Hypothalamus (tissue), 51 donors: Measurements from ENCODE around the gene PROCA1.

ENCODE experiments used
- DNase-seq, 51 donors: peaks; one replicate each; lab custom pipeline; 2025; lab: John Stamatoyannopoulos, UW

Gene PROCA1

GRCh38 chr17:28712705-28713415 is 1.2 kb upstream of the PROCA1 start:
- DNase-seq, result no peak

DNA sequence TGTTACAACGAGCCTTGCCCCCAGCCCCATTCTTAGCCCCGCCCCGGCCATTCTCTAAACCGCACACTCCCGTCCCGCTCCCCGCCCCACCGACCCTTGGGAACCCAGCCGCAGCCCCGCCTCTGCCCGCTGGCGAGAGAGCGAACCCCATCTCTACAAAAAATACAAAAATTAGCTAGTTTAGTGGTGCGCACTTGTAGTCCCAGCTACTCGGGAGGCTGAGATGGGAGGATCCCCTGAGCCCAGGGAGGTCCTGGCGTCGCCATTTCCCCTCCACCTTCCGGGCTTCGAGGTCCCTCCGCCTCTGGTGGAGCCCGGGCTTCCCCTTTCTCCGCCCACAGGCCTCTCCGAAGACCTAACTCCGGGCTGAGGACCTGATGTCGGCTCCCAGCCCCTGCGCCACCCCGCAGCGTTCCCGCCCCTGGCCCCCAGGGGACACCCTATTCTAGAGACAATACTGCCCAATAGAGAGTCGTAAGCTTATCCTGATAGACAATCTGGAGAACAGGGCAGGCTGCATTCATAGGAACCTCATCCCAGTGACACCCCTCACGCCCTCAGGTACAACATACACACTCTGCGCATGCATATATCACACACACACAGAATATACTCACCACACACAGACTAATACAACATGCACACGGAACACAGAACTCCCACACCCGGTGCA is 480 bp upstream of the PROCA1 start:
- DNase-seq, result peak in 3 of 51 donors; percentile 10 to 27 (median 27)

DNA sequence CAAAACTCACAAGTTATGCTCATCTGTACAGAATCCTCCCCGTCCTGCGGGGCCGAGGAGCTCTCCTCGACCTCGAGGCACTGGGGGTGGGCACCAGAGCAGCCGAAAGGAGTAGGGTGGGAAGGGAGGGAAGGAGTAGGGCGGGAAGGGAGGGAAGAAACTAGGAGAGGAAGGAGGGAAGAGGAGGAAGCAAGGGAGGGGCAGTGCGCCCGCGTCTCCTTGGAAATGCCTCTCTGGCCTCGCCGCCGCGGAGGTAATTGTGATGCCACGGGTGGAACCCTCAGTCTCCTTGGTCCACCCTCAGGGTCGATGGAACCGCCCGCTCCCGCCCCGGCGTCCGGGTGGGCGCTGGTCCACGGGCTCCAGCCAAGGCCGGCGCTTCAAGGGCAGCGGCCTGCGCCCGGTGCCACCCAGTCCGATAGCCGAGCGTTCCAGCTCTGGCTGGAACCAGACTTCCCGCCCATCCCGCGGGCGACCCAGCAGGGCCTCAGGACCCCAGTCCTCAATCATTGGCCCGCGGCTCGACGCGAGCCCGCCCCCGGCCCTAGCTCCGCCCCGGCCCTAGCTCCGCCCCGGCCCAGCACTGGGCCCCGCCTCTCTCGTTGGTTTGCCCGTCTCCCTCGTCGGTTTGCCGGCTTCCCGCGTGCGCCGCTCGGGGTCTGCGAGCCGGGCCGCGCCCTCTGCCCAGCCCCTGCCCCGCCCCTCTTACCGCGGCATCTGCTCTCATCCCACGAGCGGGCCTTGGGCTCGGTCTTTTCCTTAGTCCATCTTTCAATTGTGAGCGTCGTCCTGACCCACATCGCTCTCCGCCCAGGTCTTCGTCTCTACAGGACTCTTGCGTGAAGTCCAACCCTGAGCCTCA is 596 bp downstream of the PROCA1 start:
- peak in 50 of 51 donors; percentile 32 to 96 (median 84) for DNase-seq

- no peak for DNase-seq
These were observed 4.4 kb downstream of the PROCA1 start for GRCh38 chr17:28707339-28707720.

GRCh38 chr17:28706471-28707338 is 5.0 kb downstream of the PROCA1 start:
- DNase-seq, result no peak

- no peak for DNase-seq
These were observed 5.9 kb downstream of the PROCA1 start for GRCh38 chr17:28705728-28706334.

DNA sequence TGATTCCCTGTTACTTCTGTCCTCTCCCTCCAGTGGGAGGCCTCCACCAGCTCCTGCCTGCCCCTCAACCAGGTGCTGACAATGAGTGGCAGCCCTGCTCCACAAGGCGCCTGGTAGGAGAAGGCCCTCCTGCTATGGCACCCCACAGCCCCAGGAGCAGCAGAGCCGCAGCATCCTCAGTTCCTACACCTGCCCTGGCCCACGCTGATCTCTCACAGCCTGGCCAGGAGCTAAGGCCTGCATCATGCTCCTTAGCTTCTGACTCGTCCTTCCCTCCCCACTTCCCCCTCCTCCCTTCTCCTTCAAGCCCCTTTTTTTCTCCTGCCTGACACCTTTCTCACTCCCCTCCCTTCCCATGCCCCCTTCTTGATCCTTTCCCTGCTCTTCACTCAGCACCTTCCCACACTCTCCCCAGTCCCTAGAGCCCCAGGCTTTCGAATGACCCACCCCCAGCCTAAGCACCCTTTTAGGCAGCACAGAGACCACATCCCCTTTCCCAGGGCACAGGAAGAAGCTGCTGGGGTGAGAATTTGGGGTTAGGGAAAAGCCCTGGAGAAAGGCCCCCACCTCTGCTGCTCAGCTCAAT is 6.5 kb downstream of the PROCA1 start:
- DNase-seq, result no peak

- DNase-seq, result no peak
These were observed 7.3 kb downstream of the PROCA1 start for GRCh38 chr17:28704219-28704858.

DNA sequence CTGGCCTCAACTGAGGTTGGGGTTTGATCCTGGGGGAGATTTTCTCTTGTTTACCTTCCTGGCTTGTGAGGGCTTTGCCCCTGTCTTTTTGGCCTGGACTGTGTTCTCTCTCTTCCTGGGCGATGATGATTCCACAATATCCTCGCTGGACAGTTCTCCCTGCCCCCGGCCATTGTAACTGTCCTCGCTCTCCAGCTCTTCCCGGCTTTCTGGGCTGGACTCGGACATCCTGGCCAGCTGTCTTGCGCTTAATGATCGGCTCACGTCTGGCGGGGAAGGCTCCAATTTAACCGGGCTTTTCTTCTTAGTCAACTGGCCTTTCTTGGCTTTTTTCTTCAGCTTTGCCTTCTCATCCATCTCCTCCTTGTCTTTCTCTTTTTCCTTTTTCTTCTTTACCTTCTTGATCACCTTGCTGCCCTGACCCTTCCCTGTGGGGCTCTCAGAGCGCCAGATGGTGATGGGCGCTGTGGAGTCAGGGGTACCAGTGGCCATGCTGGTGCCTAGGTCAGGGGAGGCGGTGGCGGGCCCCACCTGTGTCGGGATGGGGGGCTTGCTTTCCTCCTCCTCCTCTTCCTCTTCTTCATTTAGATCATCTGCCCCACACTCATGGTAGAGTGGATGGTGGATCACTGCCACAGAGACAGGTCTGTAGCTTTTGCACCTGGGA is 8.0 kb downstream of the PROCA1 start:
- DNase-seq, result peak in 1 of 51 donors; percentile 5

GRCh38 chr17:28702752-28703150 is 8.9 kb downstream of the PROCA1 start:
- peak in 10 of 51 donors; percentile 17 to 64 (median 42) for DNase-seq

GRCh38 chr17:28702026-28702751 is 9.5 kb downstream of the PROCA1 start:
- DNase-seq, result peak in 37 of 51 donors; percentile 22 to 83 (median 53)

DNA sequence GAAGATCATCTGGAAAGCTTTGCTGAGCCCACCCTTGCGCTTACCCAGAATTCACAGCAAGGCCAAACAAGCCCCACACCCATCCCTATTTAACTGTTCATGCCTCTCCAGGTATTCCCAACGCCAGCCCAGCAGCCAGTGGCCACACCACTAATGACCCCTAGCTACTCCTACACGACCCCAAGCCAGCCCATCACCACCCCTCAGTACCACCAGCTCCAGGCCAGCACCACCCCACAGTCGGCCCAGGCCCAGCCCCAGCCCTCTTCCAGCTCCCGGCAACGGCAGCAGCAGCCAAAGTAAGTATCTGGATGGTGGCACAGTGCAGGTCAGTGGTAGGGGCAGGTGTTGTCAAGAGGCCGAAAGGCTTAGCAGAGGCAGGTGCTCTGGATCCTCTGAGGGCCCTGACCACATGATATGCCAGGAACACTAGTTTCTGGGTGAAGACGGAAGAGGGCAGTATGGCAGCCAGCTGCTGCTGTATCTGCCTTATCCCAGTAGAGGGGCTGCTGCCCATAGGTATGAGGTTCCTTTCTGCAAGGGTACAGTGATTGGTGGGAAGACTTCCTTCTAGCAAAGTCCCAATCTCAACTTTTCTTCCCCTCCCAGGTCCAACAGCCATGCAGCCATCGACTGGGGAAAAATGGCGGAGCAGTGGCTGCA is 10.7 kb downstream of the PROCA1 start:
- no peak for DNase-seq

GRCh38 chr17:28700278-28700677 is 11.4 kb downstream of the PROCA1 start:
- no peak for DNase-seq

DNA sequence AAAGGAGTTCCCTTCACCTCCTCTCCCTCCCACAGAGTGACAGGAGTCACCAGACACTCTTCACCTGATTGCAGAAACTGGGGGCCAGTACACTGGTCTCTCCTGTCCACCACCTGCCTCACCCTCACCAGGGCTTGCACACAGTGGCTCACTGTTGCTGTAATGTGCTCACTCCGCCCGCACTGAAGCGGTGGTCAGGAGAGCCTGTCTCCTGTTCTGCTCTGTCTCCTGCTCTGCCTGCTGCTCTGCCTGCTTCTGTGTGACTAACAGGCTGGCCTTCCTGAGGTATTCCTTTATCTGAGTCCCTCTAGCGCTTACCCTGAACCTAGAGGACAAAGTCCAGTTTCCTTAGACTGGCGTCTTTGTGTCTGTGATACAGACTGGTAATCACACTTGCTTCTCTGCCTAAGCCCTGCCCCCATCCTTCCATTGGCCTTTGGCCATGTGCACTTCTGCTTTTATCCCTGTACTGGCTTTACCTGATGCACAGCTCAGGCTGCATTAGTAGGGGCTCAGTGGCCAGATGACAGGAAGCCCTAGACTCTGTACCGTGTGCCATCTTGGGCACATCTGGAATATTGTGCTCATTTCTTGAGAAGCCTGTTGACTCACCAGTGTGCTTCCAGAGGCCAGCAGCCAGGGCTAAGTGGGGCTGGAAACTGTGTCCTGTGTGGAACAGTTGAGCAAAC is 13.3 kb downstream of the PROCA1 start:
- no peak for DNase-seq

DNA sequence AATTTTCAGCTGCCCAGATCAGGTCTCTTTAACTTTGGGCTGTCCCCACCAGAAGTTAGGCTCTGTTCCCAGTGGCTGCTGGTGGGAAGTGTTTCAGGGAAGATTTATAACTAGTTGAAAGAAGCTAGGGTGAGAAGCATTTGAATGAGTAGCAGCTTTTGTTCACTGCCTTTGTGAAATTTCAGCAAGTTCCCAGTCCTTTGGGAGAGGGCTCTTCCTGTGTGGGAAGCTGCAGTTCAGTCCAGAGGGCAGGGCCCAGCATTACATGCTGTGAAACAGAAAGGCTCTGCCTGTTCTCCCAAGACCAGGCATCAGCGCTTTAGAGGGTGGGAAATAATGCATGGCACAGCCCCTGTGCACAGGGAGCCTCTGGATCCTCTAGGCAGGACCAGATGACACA is 17.8 kb downstream of the PROCA1 start:
- DNase-seq, result peak in 15 of 51 donors; percentile 10 to 47 (median 31)

DNA sequence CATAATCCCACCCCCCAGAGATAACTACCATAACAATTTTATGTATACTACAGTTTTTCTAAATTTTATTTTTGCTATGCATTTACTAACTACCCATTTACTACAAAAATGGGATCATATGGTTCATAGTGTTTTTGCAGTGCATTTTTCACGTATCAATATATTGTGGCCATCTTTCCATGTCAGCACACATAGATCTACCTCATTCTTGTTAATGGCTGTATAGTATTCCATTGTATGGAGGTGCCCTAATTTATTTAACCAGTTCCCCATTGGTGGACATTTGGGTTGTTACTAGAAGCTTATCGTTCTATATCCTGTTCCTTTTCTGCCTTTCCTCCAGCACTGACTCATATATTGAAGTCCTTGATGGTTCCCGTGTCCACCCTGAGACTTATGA is 22.7 kb downstream of the PROCA1 start:
- DNase-seq, result no peak

DNA sequence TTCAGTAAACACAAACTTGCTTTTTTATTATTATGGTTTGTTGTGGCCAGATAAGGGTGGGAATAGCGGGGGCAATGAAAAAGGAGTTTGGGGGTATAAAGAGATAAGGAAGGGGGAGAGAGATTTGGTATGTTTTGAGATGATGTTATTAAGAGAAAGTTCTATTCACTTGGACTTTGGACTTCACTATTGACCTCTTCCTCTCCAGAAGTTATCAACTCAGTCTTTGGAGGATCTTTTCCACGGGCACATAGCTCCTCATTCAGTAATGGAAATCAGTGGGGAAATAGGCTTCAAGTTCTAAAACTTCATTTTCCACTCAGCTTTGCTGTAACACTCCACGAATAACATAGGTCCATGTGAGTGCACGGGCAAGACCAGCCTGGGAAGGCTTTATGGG is 23.2 kb downstream of the PROCA1 start:
- DNase-seq, result no peak
